Epithelial cell of esophagus (primary cell): ENCODE measurements around the gene STAM2.
A peak's percentile ranks its signal among the peaks of the same experiment; 100 is the strongest.
"Not testable (repeated sequence)": the region's sequence is repeated elsewhere in the genome, so short reads cannot be mapped to it uniquely, and the experiment has no call there.

Experiments used
- DNase-seq: peaks from one replicate; pipeline ENCODE4 v3.0.0; 2010; ENCODE audit warnings: low read depth
- H3K4me3 ChIP-seq: 2 replicates; pipeline ENCODE4 v1.5.1; 2011; ENCODE audit warnings: mild to moderate bottlenecking, low read length, control low read depth
- TF ChIP-seq, protein P1 (sequence below): IDR thresholded peaks from 2 replicates; pipeline ENCODE4 v1.5.1; 2011; ENCODE audit warnings: low read depth, mild to moderate bottlenecking, low read length, control low read depth, inconsistent platforms; ENCODE audit not compliant: insufficient read depth; ENCODE audit errors: missing control alignments

STAM2 gene

GRCh38 chr2:152122161-152122560 lies 53.4 kb downstream of the STAM2 start:
- no peak overlapping the region for H3K4me3 ChIP-seq
- TF ChIP-seq, protein P1, sequence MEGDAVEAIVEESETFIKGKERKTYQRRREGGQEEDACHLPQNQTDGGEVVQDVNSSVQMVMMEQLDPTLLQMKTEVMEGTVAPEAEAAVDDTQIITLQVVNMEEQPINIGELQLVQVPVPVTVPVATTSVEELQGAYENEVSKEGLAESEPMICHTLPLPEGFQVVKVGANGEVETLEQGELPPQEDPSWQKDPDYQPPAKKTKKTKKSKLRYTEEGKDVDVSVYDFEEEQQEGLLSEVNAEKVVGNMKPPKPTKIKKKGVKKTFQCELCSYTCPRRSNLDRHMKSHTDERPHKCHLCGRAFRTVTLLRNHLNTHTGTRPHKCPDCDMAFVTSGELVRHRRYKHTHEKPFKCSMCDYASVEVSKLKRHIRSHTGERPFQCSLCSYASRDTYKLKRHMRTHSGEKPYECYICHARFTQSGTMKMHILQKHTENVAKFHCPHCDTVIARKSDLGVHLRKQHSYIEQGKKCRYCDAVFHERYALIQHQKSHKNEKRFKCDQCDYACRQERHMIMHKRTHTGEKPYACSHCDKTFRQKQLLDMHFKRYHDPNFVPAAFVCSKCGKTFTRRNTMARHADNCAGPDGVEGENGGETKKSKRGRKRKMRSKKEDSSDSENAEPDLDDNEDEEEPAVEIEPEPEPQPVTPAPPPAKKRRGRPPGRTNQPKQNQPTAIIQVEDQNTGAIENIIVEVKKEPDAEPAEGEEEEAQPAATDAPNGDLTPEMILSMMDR, result no peak
- DNase-seq, result no peak

DNA sequence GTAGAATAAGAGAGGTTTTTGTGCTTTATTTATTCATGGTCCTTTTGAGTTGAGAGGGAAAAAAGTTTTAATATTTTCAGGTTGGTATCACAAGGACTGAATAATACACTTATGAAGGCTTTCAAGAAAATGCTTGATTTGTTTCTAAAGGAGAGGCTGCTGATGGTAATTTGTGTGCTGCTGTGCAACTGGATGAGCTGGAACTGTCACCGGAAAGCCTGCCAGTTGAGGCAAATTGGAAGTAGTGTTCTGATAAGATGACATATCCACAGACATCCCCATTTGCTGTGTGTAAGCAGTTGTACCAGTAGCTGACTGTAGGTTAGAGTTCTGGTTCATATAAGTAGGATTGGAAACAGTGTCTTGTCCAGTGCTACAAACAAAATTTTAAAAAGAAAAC lies 55.1 kb downstream of the STAM2 start:
- DNase-seq, result no peak
- no peak overlapping the region for H3K4me3 ChIP-seq
- TF ChIP-seq, protein P1, result no peak

GRCh38 chr2:152115952-152116351 lies 59.6 kb downstream of the STAM2 start:
- no peak overlapping the region for H3K4me3 ChIP-seq
- DNase-seq, result peak; percentile 10
- TF ChIP-seq, protein P1, result peak; percentile 29

- no peak overlapping the region for H3K4me3 ChIP-seq
- DNase-seq, result no peak
- TF ChIP-seq, protein P1, result no peak
These were observed 61.2 kb downstream of the STAM2 start for GRCh38 chr2:152114366-152114765.

DNA sequence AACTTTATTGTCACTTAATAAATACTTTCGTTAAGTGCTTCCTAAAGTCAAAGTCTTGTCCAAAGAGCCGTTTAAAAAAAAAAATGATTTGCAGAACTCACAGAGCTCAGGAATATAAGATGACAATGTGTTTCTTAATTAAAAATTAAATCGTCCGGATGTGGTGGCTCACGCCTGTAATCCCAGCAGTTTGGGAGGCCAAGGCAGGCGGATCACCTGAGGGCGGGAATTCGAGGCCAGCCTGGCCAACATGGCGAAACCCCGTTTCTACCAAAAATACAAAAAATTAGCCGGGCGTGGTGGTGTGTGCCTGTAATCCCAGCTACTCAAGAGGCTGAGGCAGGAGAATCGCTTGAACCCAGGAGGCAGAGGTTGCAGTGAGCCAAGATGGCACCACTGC lies 68.4 kb downstream of the STAM2 start:
- not testable (repeated sequence) for H3K4me3 ChIP-seq, DNase-seq

DNA sequence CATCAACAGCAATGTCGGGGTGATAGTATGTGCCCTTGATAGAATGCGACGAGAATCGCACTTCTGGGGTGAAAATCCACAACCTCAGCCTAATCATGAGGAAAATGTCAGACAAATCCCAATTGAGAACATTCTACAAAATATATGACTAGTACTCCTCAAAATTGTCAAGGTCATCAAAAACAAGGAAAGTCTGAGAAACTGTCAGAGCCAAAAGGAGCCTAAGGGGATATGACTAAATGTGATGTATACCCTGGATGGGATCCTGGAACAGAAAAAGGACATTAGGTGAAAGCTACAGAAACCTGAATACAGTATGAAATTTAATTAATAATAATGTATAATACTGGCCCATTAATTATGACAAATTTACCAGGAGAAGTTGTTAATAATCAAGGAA lies 69.1 kb downstream of the STAM2 start:
- peak; percentile 46 for DNase-seq
- TF ChIP-seq, protein P1, result no peak
- no peak overlapping the region for H3K4me3 ChIP-seq

- TF ChIP-seq, protein P1, result no peak
- no peak overlapping the region for H3K4me3 ChIP-seq
- no peak for DNase-seq
These were observed 72.3 kb downstream of the STAM2 start for GRCh38 chr2:152103271-152103670.

- no peak for DNase-seq
- TF ChIP-seq, protein P1, result no peak
These were observed 74.6 kb downstream of the STAM2 start for GRCh38 chr2:152100961-152101360.

More at GRCh38 chr2:152100961-152101360, 74.6 kb downstream of the STAM2 start:
- H3K4me3 ChIP-seq, result no peak overlapping the region
